GM12878 (cell line): ENCODE results near the gene EYA2. TPM values are rescaled to one million over a fixed set of nuclear protein-coding genes. Genes with fewer than 3 reads are reported as not detected.

ENCODE experiments used
- ATAC-seq: fragments of 200-7000 bp; cut with Tn5 transposase; 3 replicates; pipeline ENCODE4 v1.9.1; 2020; ENCODE audit warnings: mild to moderate bottlenecking, moderate library complexity
- BruUV-seq: library from RNA; stranded (reverse); fragments of 400-500 nt; replicated peaks from 2 replicates; lab custom pipeline; 2021; lab: Mats Ljungman, UMichigan
- CTCF ChIA-PET: fragments of 300-600 bp; sonication (Branson Sonifier 250); formaldehyde crosslinking; extraction: SDS; loops from one replicate; lab custom pipeline; 2021; ENCODE audit warnings: inconsistent platforms; lab: Yijun Ruan, JAX
- POLR2A ChIA-PET: fragments of 350-600 bp; formaldehyde crosslinking; extraction: SDS; loops from one replicate; lab custom pipeline; 2021; ENCODE audit warnings: inconsistent platforms; lab: Charles Lee
- RAD21 ChIA-PET: fragments of 300-600 bp; sonication (Branson Sonifier 250); formaldehyde crosslinking; loops from one replicate; lab custom pipeline; 2023; ENCODE audit warnings: antibody characterized with exemption; ENCODE audit not compliant: unreplicated experiment; lab: Charles Lee
- SMC1A ChIA-PET: fragments of 300-600 bp; sonication (Branson Sonifier 250); formaldehyde crosslinking; loops from one replicate; lab custom pipeline; 2023; ENCODE audit not compliant: unreplicated experiment, uncharacterized antibody; lab: Charles Lee
- DNase-seq: peaks from one replicate; pipeline ENCODE4 v3.0.0-alpha.2; 2011; ENCODE audit warnings: low read depth, low spot score
- FAIRE-seq: peaks from 3 replicates; lab custom pipeline; 2011; peaks lifted over from hg19 to GRCh38; lab: Jason Lieb, UNC
- H2AFZ ChIP-seq: 2 replicates; pipeline ENCODE4 v1.6.0; 2011; ENCODE audit warnings: low read depth, low read length, control low read depth; ENCODE audit not compliant: control insufficient read depth
- H3K27ac ChIP-seq: 2 replicates; pipeline ENCODE4 v1.5.1; 2011; ENCODE audit warnings: control low read depth; ENCODE audit not compliant: control insufficient read depth, insufficient read depth
- H3K27me3 ChIP-seq, 2 experiments: replicated peaks in 1 of 2; 2 replicates each; pipeline versions ENCODE4 v1.6.0 to v1.6.1; 2011; ENCODE audit warnings: low read length in 1 of 2; ENCODE audit not compliant: control insufficient read depth in 2 of 2, insufficient read depth in 2 of 2
- H3K36me3 ChIP-seq, 2 experiments: 2 replicates each; pipeline ENCODE4 v1.5.1; 2011; ENCODE audit warnings: low read length in 1 of 2; ENCODE audit not compliant: control insufficient read depth in 2 of 2, insufficient read depth in 2 of 2
- H3K4me1 ChIP-seq: 2 replicates; pipeline ENCODE4 v1.6.1; 2011; ENCODE audit warnings: mild to moderate bottlenecking, low read length, moderate library complexity, mixed read lengths; ENCODE audit not compliant: control insufficient read depth, insufficient read depth
- H3K4me2 ChIP-seq: 2 replicates; pipeline ENCODE4 v1.6.0; 2011; ENCODE audit warnings: control low read depth; ENCODE audit not compliant: control insufficient read depth, insufficient read depth
- H3K4me3 ChIP-seq: fragments of 200-600 bp; sonication (generic); 2 replicates; pipeline ENCODE4 v1.5.1; 2016
- H3K79me2 ChIP-seq: 2 replicates; pipeline ENCODE4 v1.6.0; 2011; ENCODE audit warnings: low read length; ENCODE audit not compliant: control insufficient read depth, insufficient read depth
- H3K9ac ChIP-seq: 2 replicates; pipeline ENCODE4 v1.8.0; 2011; ENCODE audit warnings: low read length, control low read depth, mixed read lengths; ENCODE audit not compliant: control insufficient read depth, insufficient read depth
- H3K9me3 ChIP-seq: replicated peaks from 3 replicates; pipeline ENCODE4 v1.5.1; 2011; ENCODE audit warnings: mild to moderate bottlenecking, low read length; ENCODE audit not compliant: control insufficient read depth, insufficient read depth
- H4K20me1 ChIP-seq: 2 replicates; pipeline ENCODE4 v1.6.0; 2011; ENCODE audit not compliant: control insufficient read depth, insufficient read depth
- CBFB ChIP-seq: IDR thresholded peaks from 2 replicates; pipeline ENCODE4 v1.6.1; 2016; ENCODE audit warnings: antibody characterized with exemption, low read depth
- CEBPZ ChIP-seq: fragments of 150-350 bp; IDR thresholded peaks from 2 replicates; pipeline ENCODE4 v1.6.1; 2016; ENCODE audit warnings: low read depth, low read length
- KAT2A ChIP-seq: conservative IDR thresholded peaks from 2 replicates; pipeline ENCODE4 v1.6.1; 2011; ENCODE audit warnings: low read depth, low read length; ENCODE audit not compliant: control insufficient read depth
- KDM1A ChIP-seq: fragments of 200-600 bp; sonication (generic); IDR thresholded peaks from 2 replicates; pipeline ENCODE4 v1.6.1; 2016; ENCODE audit warnings: borderline replicate concordance
- MEF2A ChIP-seq: IDR thresholded peaks from 2 replicates; pipeline ENCODE4 v1.6.1; 2011; ENCODE audit warnings: low read depth, mild to moderate bottlenecking, low read length, moderate library complexity; ENCODE audit not compliant: insufficient read depth
- MTA2 ChIP-seq: fragments of 450-650 bp; IDR thresholded peaks from 2 replicates; pipeline ENCODE4 v1.6.1; 2016; ENCODE audit warnings: low read depth, mild to moderate bottlenecking, moderate library complexity
- NR2F1 ChIP-seq: fragments of 450-650 bp; conservative IDR thresholded peaks from 2 replicates; pipeline ENCODE4 v1.6.1; 2017; ENCODE audit warnings: mild to moderate bottlenecking
- POLR2A ChIP-seq: IDR thresholded peaks from 2 replicates; pipeline ENCODE4 v1.6.1; 2011; ENCODE audit warnings: low read depth, mild to moderate bottlenecking, low read length
- SKIL ChIP-seq: fragments of 450-650 bp; IDR thresholded peaks from 2 replicates; pipeline ENCODE4 v1.6.1; 2017; ENCODE audit warnings: mild to moderate bottlenecking, low read depth, inconsistent platforms; ENCODE audit not compliant: poor library complexity, severe bottlenecking
- SUPT20H ChIP-seq: IDR thresholded peaks from 2 replicates; pipeline ENCODE4 v1.6.1; 2011; ENCODE audit warnings: low read depth, mild to moderate bottlenecking, low read length, moderate library complexity, borderline replicate concordance; ENCODE audit not compliant: control insufficient read depth
- ZNF207 ChIP-seq: fragments of 450-650 bp; IDR thresholded peaks from 2 replicates; pipeline ENCODE4 v1.6.1; 2014; ENCODE audit warnings: antibody characterized with exemption, mild to moderate bottlenecking, borderline replicate concordance
- ZNF622 ChIP-seq: fragments of 450-650 bp; IDR thresholded peaks from 2 replicates; pipeline ENCODE4 v1.6.1; 2017; ENCODE audit warnings: mild to moderate bottlenecking, inconsistent platforms
- WGBS: methylation state at CpG from one replicate; pipeline ENCODE4 v1.1.6; 2016; ENCODE audit warnings: low lambda C conversion rate; ENCODE audit not compliant: insufficient replicate concordance, insufficient coverage; ENCODE audit errors: missing lambda C conversion rate; 5-methylcytosine and 5-hydroxymethylcytosine counted together
- in situ Hi-C: fragments of 300-500 bp; cut with MboI; formaldehyde crosslinking; loops from 9 replicates; pipeline ENCODE4 v1.14.3; 2018; ENCODE audit warnings: mixed read lengths
- intact Hi-C: fragments of 100-400 bp; cut with micrococcal nuclease; formaldehyde crosslinking; loops from one replicate; pipeline ENCODE4 v1.14.2; 2022; ENCODE audit not compliant: unreplicated experiment
- polyA plus RNA-seq, 11 experiments: library from polyadenylated mRNA; depleted of rRNA in 4 of 11; unstranded in 6 of 11; stranded (reverse) in 5 of 11; fragments of >200 nt; fragmentation: Nextera tagmentation in 4 of 11; fragmentation: Illumina TruSeq in 1 of 11; extraction: Ambion mirVana in 4 of 11; extraction: Trizol in 1 of 11; gene quantifications; 1 replicate in 1 of 11; 2 replicates in 10 of 11; pipeline versions ENCODE4 v1.2.1 to v1.2.3, GENCODE V29; 2011 to 2016; ENCODE audit warnings: inconsistent platforms in 2 of 11, missing spikeins in 2 of 11, low read depth in 1 of 11
- total RNA-seq, 4 experiments: library from RNA; depleted of rRNA in 3 of 4; stranded (reverse); fragments of >200 nt in 3 of 4; fragmentation: Illumina TruSeq in 1 of 4; extraction: Trizol in 1 of 4; gene quantifications; 2 replicates each; pipeline versions ENCODE4 v1.2.1 to v1.2.3, GENCODE V29; 2013 to 2021

EYA2 gene
- total and polyA plus RNA-seq, 10 of the 15 experiments (the other 5 are each of a cell fraction or from before 2014, with no cell fraction given), result 0.20 TPM; not detected in 9

- Histone ChIP-seq H3K9me3 (no peaks in the 10 kb centered on the region), H3K27ac (no peak overlapping the region), H3K27me3 (no peaks in the 10 kb centered on the region), H3K79me2 (no peaks in the 10 kb centered on the region), H4K20me1 (no peaks in the 10 kb centered on the region), H3K9ac (no peak overlapping the region), H3K4me1 (no peaks in the 10 kb centered on the region), H3K36me3 (no peaks in the 10 kb centered on the region), H2AFZ (no peak overlapping the region), H3K4me2 (no peak overlapping the region), H3K4me3 (no peak overlapping the region)
- no peak for DNase-seq
- TF ChIP-seq SKIL (no peak), KDM1A (no peak), NR2F1 (no peak), SUPT20H (no peak), CEBPZ (no peak), ZNF622 (no peak), KAT2A (no peak), POLR2A (no peak), CBFB (no peak), MEF2A (no peak), ZNF207 (no peak), MTA2 (no peak)
- intact Hi-C loops (no loop called here), in situ Hi-C loops (no loop called here)
- WGBS, result 53% methylated on average over 1 of the region's 1 CpG
- BruUV-seq, result no TSS peak
- no peak for FAIRE-seq
- ChIA-PET SMC1A (no interaction called here), RAD21 (no interaction called here), CTCF (interaction anchor here (0.7 to 1.0 kb wide), 2 partner anchors 29 to 231 kb away, joined by 3 read pairs; no protein-coding TSS in a partner anchor), POLR2A (no interaction called here)
- no peak for ATAC-seq
These were observed 43.8 kb downstream of the EYA2 start for GRCh38 chr20:46938434-46938833.
